CD4-positive, alpha-beta T cell treated with Interleukin-6 for 4 hours (primary cell): ENCODE measurements around the gene ZNG1C.
"Not testable (repeated sequence)": the region's sequence is repeated elsewhere in the genome, so short reads cannot be mapped to it uniquely, and the experiment has no call there.

Source experiments
- DNase-seq: peaks from one replicate; pipeline ENCODE4 v3.0.0-alpha.2; 2020; ENCODE audit warnings: mixed read lengths

The ZNG1C gene

DNA sequence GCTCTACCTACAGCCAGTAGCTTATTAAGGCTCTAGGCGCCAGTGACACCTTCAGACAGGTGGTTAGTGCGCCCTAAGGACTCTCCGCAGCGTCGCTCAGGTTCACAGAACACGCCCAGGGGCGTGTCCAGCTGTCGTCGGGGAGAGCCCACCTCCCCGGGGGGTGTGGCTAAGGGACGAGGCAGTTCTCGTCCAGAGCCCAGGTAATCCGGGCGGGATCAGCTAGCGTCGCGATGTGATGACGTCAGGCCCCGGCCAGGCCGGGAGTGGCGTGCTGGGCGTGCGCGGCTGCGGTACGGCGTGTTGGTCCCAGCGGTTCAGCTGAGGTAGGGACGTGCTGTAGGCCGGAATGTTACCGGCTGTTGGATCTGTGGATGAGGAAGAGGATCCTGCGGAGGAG, at the start of gene ZNG1C:
ZNG1C (plus strand) TSS at position 301 of the 400 bp plus-strand sequence; CDS start at position 350, 49 bp downstream.
- not testable (repeated sequence) for DNase-seq

DNA sequence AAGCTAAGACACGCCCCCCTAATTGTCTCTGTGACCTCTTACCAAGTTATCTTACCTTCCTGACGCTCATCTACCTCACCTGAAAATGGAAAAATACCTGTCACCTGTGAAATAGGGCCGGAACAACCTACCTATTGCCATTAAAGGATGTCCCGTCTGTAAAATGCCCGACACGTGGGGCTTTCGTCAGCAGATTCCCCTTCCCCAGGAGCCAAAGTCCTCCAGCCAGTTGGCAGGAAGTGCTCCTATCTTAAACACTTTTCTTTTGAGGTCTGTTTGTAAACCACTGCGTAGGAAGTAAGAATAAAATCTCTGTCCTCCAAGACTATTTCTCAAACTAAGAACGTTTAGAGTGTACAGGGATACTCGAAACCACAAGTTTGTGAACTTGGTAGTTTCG, 654 bp downstream of the ZNG1C start:
- DNase-seq: not testable (repeated sequence)

DNA sequence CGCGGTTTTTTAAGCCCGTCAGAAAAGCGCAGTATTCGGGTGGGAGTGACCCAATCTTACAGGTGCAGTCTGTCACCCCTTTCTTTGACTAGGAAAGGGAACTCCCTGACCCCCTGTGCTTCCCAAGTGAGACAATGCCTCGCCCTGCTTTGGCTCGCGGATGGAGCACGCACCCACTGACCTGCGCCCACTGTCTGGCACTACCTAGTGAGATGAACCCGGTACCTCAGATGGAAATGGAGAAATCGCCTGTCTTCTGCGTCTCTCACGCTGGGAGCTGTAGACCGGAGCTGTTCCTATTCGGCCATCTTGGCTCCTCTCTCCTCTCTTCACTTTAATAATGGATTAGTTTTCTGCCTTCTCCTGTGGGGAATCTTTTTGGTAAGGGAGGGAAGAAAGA, 39.3 kb downstream of the ZNG1C start:
- DNase-seq: not testable (repeated sequence)

DNA sequence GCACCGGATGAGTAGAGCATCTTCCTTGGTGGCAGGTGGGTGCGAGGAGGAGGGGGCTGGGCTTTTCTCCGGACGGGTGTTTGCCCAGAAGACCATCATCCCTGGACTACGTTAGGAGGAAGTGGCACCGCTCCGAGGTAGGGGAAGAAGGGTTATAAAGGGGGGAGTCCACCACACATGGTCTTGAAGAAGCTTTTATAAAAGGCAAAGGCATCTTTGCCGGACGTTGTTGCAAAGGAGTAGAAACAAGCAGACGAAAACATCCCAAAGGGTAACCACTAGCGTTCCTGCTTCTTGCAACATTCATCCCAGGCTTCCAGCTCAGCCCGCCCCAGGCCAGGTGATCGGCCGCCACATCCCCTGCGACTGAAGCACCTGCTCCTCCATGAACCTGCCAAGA, 60.8 kb downstream of the ZNG1C start, which contains the start of gene FOXD4L3:
FOXD4L3 (plus strand) TSS at position 301 of the 400 bp plus-strand sequence; CDS start at position 386, 85 bp downstream.
- not testable (repeated sequence) for DNase-seq

DNA sequence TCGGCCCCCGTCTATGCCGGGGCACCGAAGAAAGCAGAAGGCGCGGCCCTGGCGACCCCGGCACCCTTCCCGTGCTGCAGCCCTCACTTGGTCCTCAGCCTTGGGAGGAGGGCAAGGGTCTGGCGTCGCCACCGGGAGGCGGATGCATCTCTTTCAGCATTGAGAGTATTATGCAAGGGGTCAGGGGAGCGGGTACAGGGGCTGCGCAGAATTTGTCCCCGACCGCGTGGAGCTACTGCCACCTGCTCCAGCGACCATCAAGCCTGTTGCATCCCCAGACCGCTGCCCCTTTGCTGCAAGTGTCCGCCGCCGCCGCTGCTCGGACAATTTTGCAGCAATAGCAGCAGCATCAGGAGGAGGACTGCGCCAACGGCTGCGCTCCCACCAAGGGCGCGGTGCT, 62.0 kb downstream of the ZNG1C start:
- not testable (repeated sequence) for DNase-seq

DNA sequence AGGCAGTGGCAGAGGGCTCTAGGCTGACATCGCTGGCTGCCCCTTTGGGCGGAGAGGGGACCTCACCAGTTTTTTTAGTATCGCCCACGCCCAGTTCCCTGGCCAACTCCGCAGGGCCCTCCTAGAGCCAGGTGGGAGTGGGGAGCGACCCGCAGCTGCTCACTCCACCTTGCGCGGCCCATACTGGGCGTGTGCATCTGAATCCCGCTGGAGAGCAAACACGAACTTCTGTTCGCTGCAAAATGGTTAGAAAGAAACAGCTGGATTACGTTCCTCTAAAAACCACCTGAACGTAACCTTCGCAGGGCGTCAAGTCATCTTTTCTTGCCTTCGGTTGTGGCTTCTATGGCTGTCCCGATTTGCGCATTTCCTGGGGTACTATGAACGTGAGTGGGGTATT, 62.4 kb downstream of the ZNG1C start:
- DNase-seq: not testable (repeated sequence)

DNA sequence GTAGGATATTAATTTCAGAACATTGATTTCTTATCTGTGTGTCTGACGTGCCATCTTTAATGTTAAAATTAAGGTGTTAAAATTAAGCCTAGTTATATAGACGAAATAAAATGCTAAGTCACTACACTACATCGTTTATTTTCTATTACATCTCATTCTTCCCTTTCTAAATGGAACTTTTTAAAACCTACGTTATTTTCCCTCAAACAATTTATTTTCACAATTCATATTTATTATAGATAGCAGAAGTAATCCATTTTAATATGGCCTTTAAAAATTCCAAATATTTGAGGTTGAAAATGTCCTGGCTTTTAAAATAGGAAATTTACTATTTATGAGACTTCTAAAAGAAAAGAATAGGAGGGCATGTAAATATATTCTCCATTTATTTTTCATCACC, 63.0 kb downstream of the ZNG1C start:
- DNase-seq: not testable (repeated sequence)

DNA sequence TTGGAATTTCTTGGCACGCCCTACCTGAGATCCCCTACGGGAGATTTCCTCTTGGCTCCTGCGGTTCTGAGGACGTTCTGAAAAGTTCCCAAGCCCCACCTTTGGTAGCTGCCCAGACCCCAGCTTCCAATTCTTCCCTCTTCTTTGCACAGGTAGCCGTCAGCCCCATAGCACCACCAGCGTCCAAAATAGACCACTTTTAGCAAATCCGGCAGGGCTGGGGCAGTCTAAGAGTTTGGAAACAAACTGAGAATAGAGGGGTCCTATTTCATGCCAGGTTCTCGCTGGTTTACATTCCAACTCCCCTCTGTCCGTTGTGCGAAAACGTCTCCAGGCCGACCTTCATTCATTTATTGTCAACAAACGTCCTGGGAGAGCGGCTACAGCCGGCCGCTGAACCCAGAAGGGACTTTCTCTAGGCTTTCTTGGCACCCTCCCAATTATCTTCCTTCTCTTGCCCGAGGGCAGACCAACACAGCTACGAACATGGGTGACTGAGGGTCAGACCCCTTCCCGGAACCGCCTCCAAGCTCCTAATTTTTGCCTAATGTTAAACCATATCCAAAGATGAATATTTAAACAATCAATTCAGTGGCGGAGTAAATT, 64.0 kb downstream of the ZNG1C start:
- not testable (repeated sequence) for DNase-seq

DNA sequence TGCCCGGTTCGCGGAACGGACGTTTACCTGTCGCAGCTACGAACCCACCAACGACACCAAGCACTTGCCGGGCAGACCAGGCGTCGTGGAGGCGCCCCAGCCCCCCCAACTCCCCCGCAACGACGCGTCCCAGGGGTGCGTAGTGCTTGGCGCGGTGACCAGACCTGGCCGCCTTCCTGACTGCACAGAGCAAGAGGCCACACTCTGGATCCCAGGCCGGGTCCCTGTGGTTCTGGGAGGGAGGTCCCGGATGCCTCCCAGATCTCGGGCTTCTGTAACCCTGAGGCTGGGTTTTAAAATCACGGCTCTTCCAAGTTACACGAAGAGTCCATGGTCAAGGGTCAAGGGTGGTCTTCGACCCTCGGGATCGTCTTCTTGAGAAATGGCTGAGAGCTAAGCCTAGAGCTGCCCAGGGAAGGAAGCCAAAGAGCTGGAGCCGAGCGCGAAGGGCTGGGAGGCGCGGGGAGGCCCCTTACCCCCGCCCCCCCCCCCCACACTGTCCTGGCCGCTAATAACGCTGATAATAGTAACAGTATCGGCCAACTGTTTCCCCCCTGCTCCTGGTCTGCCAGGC, 64.7 kb downstream of the ZNG1C start:
- not testable (repeated sequence) for DNase-seq

DNA sequence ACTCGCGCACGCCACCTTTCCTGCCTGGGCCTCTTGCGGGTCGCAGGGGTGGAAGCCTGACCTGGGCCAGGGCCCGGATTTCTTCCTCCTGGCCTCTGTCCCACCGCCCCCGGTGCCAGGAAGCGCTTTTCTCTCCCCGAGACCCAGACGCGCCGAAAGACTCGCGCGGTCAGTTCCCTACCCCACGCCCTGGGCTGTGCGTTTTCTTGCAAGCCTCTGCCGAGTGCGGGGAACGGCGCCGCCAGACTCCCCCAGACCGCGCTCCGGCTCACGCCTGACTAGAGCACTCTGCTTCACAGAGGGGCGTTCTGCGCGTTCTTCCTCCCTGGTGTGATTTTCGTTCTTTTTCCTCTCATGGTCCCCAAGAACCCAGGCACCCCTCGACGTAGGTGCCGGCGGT, 65.3 kb downstream of the ZNG1C start:
- DNase-seq: not testable (repeated sequence)

DNA sequence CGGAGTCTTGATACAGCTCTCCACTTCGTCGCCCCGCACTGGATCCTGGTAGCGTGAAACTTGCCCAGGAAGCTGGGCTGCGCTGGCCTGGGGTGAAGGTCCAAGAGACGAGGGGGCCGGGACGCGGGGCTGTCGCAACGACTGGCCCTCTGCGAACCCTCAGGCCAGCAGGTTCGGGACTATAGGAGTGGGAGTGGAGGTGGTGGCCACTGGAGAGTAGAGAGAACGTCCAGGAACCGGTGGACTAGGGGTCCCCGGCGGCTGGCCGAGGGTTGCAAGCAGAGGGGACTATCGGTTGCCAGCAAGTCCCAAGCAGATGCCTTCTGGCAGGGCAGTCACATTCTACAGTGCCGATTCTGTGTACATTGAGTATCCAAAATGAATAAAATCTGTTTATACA, 65.9 kb downstream of the ZNG1C start:
- not testable (repeated sequence) for DNase-seq

DNA sequence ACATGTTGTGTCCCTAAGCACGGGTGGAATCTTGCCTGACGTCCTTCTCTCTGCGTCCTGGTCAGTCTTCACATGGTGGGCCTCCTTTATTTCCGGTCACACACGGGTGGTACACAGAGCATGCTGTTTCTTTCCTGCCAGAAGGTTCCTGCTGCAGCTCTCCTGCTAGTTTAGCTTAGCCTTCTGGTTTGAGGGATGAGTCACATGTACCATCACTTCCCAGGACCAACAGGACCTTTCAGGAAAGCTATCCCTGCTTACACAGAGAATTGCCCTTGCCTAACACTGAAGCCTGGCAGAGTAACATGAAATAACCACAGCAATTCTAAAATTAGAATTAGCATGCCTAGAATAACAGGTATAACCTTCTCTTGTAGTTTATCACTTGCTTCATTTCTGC, 69.4 kb downstream of the ZNG1C start:
- DNase-seq: not testable (repeated sequence)

DNA sequence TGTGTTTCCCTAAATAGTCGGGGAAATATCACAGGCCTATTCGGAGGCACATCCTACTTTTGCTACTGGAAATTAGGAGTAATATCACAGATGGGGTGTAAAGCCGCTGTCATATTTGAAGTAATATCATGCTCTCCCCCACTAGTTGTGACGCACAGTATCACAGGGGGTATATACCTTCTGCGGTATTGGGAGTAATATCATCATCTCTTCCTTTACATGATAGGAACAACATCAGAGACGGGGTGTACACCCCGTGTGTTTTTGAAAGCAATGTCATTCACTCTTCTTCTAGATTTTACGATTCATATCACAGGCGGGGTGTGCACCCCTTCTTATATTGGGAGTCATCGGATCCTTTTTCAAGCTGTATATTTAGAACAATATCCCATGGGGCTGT, 76.4 kb downstream of the ZNG1C start:
- not testable (repeated sequence) for DNase-seq

DNA sequence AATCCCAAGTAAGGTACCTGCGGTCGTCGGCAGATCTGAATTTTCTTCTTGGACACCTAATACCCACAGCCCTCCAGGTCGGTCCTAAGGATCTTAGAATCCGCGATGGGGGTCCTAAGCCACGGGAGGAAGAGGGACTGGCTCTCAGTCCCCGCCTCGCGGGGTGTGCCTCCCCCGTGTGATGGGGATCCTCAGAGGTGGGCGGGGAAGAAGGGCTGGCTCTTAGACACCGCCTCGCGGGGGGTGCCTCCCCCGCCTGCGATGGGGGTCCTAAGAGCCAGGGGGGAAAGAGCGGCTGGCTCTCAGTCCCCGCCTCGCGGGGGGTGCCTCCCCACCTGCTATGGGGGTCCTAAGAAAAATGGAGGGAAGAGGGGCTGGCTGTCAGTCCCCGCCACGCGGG, 82.0 kb downstream of the ZNG1C start:
- not testable (repeated sequence) for DNase-seq

DNA sequence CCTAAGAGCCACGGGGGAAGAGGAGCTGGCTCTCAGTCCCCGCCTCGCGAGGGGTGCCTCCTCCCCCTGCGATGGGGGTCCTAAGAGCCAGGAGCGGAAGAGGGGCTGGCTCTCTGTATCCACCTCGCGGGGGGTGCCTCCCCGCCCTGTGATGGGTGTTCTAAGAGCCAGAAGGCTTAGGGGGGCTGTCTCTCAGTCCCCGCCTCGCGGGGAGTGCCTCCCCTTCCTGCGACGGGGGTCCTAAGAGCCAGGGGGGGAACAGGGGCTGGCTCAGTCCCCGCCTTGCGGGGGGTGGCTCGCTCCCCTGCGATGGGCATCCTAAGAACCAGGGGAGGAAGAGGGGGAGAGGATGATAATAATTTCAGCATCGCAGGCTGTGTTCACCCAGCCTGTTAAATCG, 82.7 kb downstream of the ZNG1C start:
- DNase-seq: not testable (repeated sequence)

DNA sequence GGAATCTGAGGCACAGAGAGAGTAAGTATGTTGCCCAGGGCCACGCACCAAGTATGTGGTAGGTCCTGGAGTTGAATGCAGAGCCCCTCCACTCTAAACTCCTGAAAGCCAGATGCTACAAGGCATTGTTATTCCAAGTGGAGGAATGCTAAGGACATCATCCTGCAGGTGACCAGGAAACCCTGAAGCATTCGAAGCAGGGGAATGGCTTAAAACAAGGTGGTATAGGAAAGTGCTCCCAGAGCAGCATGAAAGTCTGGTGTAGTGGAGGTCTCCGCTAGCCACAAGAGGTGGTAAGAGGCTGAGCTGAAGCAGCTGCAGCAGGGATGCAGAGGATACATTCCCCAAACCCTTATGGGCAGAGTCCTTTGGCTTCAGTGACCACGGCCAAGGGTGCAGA, 87.3 kb downstream of the ZNG1C start:
- DNase-seq: not testable (repeated sequence)

DNA sequence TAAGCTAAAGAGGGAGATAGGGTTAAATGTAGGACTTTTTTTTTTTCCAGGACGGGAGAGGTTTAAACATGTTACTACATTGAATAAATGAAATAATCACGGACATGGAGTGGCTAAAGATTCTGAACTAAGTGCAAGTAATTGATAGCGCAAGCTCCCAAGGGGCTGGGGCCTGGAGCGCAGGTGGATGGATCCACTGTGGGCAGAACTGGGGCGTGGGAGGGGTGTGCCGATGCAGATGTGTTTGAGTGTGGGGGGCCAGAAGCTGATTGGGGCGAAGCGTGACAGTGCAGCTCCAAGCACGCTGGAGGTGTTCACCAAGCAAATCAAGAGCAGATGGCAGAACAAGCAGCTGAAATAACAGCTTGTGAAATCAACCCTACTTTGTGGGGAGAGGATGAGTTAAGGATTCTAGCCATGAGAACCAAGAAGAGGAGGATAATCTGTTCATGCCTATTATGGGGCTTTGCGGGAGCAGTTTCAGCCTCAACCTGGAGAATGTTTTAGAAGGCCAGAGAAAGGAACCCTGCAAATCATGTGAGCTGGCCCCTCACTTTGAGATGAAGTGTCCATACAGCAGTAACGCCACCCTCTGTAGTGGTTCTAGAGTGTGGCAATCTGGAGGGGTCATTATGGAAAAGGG, 88.9 kb downstream of the ZNG1C start:
- DNase-seq: not testable (repeated sequence)

DNA sequence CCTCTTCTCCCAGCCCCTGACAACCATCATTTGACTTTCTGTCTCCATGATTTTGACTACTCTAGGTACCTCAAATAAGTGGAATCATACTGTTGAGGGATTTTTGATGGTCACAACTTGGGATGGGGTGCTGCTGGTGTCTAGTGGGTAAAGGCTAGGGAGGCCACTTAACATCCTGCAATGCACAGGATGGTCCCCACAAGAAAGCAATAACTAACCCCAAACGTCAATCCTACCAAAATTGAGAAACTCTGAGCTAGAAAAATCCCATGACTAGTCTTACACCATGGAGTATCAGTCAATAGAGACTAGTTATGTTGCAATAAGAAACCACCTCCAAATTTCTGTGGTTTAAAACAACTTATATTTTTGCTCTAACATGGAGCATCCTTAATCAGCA, 90.3 kb downstream of the ZNG1C start:
- not testable (repeated sequence) for DNase-seq

DNA sequence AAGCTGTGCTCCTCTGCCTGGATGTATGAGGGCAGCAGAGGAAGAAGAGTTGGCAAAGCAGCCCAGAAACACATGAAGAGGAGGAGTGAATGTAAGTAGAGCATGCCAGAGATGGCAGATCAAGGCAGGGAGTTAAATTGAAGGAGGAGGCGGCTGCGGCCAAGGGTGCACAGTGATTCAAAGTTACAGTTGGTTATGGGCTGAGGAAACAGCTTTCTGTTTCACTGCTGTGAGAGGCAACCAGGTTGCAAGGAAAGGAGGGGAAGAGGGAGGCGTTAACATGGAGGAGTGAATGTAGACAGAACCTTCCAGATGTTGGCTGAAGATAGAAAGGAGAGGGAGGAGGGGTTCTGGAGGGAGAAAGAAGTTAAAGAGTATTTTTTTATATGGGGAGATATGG, 94.2 kb downstream of the ZNG1C start:
- not testable (repeated sequence) for DNase-seq

DNA sequence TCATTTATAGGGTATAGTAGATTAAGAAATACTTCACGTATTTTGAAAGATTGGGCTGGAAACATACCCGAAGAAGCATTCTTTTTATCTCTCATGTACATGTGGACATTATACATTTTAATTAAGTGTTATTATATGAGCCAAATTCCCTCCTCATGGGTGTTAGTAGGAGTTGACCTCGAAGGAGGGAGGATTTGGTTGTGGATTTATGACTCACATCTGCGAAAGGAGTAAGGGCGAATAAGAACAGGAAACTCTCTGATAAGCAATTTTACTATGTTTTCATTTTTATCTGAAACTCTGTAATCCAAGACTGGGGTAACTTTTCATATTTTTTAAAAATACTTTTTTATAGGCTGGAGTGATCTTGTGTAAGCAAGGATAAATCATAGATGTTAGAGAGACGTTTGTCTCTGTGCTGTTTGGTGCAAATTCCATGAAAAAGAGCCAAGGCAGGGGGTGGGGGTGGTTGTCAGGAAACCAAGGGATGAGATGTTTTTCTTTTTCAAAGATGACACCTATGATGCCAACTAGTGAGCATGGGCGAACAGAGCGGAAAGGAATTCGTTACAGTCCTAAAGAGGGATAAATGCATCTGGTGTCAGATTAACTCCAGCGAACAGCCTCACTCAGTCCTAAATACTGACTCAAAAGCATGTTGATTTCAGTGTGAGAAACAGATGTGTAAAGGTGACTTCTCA, 95.0 kb downstream of the ZNG1C start:
- DNase-seq: not testable (repeated sequence)

DNA sequence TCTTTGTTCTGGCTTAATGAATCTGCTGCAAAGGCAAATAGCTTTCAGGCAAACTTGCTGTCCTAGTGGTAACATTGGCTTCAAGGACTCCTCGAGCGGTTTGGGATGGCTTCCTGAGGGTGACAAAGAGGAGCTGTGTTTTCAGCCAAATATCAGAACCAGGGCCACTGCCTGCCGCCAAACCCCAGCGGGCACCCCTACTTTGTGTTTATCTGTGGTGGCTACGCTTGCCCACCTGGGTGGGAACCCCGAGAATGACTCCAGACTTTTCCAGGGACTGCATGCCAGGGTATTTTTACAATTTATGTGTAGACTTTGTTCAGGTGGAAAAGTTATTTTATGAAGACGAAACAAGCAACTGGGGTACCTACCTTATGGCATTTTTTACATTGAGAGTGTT, 96.2 kb downstream of the ZNG1C start:
- not testable (repeated sequence) for DNase-seq

DNA sequence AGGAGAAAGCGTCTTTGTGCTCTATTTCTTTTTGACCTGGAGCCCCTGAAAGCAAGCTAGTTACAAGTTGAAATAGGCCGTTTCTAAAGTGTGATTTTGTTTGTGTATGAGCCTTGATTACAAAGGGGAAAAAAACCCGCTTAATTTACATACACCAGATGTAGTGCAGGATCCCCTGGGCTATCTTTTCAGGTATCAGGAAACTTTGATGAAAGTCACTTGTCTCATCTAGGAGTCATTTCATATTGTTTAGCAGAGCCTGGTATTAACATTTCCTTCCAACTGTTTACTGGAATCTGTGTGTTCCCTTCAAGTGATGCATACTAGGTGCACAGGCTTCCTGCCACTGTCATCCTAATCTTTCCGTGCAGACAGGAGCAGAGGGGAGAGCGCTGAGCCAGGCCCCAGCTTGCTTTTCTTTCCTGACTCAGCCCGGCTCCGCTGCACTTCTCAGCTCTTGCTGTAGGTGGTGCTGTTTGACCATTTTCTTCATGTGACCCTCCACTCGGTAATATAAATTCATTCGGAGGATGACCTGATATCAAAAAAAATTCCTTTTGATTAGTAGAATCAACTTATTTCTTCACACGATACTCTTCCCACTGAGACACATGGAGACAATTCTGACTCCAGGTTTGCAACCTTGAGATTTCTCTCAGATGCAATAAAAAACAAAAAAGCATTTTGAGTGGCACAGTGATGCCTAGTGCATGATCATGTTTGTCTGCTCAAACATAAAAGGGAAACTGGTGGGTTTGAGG, 100.7 kb downstream of the ZNG1C start:
- DNase-seq: not testable (repeated sequence)

DNA sequence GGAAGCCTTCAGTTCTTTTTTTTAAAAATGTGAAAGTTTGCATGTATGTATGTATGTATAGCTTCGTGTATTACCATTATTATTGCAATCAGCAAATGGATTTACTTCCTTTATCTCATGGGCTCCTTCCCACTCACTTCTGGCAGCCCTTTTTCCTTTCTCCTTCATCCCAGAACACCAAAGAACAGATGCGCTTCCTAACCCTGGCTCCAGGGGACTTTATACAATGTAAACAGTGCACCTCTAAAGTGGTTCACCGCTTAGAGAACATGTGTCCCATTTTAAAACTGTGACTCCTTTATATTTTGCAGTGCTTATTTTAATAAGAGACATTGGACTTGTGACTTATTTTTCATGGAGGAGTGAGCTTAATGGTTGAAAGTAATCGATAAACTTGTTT, 101.5 kb downstream of the ZNG1C start:
- DNase-seq: not testable (repeated sequence)
